Measurements from ENCODE around the gene IL2RA. TPM values are rescaled to one million over a fixed set of nuclear protein-coding genes. Genes with fewer than 3 reads are reported as not detected.

The IL2RA gene
- polyA plus RNA-seq, 3 donors: 0.06 TPM; not detected in 2

DNA sequence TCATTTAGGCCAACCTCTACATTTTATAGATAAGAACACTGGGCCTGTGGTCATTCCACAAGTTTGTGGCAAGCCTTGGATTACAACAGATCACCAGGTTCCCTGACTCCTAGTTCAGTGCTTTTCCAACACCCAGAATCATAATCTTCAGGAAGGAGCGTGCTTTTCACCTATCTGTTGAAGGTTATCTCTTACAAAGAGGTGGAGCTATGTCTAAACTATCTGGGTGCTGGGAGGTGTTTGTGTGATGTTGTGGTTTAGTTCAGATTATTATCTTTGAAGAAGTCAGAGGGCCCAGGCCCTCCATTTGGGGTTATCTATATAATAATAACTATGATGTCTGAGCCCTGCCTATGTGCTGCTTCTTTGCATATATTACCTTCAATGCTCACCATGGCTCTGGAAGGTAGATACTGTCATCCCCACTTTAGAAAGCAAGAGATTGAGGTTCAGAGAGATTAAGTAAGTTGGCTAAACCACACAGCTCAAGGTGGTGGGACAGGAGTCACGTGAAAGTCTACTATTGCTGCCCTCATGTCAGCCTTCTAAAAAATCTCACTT is 24.0 kb downstream of the IL2RA start:
- WGBS (ENCODE audit: insufficient coverage): no CpG with 5 or more reads among the region's 2 CpGs
- H3K4me3 ChIP-seq (replicated peaks in 1 of 3; ENCODE audit: low read depth in 2 of 3, low read length in 3 of 3): no peak overlapping the region
- no peaks in the 10 kb centered on the region for H3K36me3 Mint-ChIP-seq
- no peak overlapping the region for H2AFZ ChIP-seq (ENCODE audit: insufficient read depth, low read depth, low read length, poor library complexity, severe bottlenecking)
- H3K4me1 Mint-ChIP-seq: peaks cover 12% of the 10 kb centered on the region
- H3K36me3 ChIP-seq (replicated peaks in 1 of 2; ENCODE audit: control insufficient read depth in 1 of 2, insufficient read depth in 2 of 2, low read length in 2 of 2): no peaks in the 10 kb centered on the region
- H3K4me1 ChIP-seq (ENCODE audit: control insufficient read depth in 1 of 2, insufficient read depth in 2 of 2, low read length in 2 of 2): peaks cover 3 to 12% of the 10 kb centered on the region in 2 donors
- intact Hi-C loops (cut with micrococcal nuclease): no loop called here
- peaks cover 0 to 6% (median 0%) of the 10 kb centered on the region in 7 donors for H3K9me3 Mint-ChIP-seq
- H3K27me3 Mint-ChIP-seq (ENCODE audit: low read depth in 3 of 3): peaks cover 0 to 4% (median 0%) of the 10 kb centered on the region in 3 donors
- no peak overlapping the region for H3K27ac ChIP-seq (ENCODE audit: low read depth in 1 of 2, low read length in 2 of 2)
- DNase-seq: no peak
- H3K27me3 ChIP-seq (ENCODE audit: control insufficient read depth in 2 of 2, insufficient read depth in 2 of 2, low read length in 2 of 2): no peaks in the 10 kb centered on the region
- H3K9ac ChIP-seq (ENCODE audit: insufficient read depth, low read length, poor library complexity, severe bottlenecking): no peak overlapping the region
- H4K20me1 ChIP-seq (ENCODE audit: insufficient read depth, low read length): no peaks in the 10 kb centered on the region
- H3K4me2 ChIP-seq (replicated peaks; ENCODE audit: extremely low read depth, low read length, poor library complexity, severe bottlenecking): no peak overlapping the region
- no peaks in the 10 kb centered on the region for H3K79me2 ChIP-seq (ENCODE audit: insufficient read depth, low read length)
- H3K9me3 ChIP-seq (replicated peaks in 1 of 2; ENCODE audit: control insufficient read depth in 1 of 2, insufficient read depth in 1 of 2, low read length in 2 of 2): no peaks in the 10 kb centered on the region
- TF ChIP-seq, protein P1, sequence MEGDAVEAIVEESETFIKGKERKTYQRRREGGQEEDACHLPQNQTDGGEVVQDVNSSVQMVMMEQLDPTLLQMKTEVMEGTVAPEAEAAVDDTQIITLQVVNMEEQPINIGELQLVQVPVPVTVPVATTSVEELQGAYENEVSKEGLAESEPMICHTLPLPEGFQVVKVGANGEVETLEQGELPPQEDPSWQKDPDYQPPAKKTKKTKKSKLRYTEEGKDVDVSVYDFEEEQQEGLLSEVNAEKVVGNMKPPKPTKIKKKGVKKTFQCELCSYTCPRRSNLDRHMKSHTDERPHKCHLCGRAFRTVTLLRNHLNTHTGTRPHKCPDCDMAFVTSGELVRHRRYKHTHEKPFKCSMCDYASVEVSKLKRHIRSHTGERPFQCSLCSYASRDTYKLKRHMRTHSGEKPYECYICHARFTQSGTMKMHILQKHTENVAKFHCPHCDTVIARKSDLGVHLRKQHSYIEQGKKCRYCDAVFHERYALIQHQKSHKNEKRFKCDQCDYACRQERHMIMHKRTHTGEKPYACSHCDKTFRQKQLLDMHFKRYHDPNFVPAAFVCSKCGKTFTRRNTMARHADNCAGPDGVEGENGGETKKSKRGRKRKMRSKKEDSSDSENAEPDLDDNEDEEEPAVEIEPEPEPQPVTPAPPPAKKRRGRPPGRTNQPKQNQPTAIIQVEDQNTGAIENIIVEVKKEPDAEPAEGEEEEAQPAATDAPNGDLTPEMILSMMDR (IDR thresholded peaks at IDR 0.05): no peak
- H3K4me3 Mint-ChIP-seq: no peak overlapping the region
- no peak overlapping the region for H3K27ac Mint-ChIP-seq

GRCh38 chr10:6037422-6037821 is 24.7 kb downstream of the IL2RA start:
- Histone ChIP-seq H3K4me2 (replicated peaks; ENCODE audit: extremely low read depth, low read length, poor library complexity, severe bottlenecking) (no peak overlapping the region), H3K27ac (ENCODE audit: low read depth in 1 of 2, low read length in 2 of 2) (no peak overlapping the region), H3K9me3 (replicated peaks in 1 of 2; ENCODE audit: control insufficient read depth in 1 of 2, insufficient read depth in 1 of 2, low read length in 2 of 2) (no peaks in the 10 kb centered on the region), H3K36me3 (replicated peaks in 1 of 2; ENCODE audit: control insufficient read depth in 1 of 2, insufficient read depth in 2 of 2, low read length in 2 of 2) (no peaks in the 10 kb centered on the region), H3K4me3 (replicated peaks in 1 of 3; ENCODE audit: low read depth in 2 of 3, low read length in 3 of 3) (no peak overlapping the region), H3K4me1 (ENCODE audit: control insufficient read depth in 1 of 2, insufficient read depth in 2 of 2, low read length in 2 of 2) (peaks cover 3 to 12% of the 10 kb centered on the region in 2 donors), H3K9ac (ENCODE audit: insufficient read depth, low read length, poor library complexity, severe bottlenecking) (no peak overlapping the region), H4K20me1 (ENCODE audit: insufficient read depth, low read length) (no peaks in the 10 kb centered on the region), H3K79me2 (ENCODE audit: insufficient read depth, low read length) (no peaks in the 10 kb centered on the region), H2AFZ (ENCODE audit: insufficient read depth, low read depth, low read length, poor library complexity, severe bottlenecking) (no peak overlapping the region), H3K27me3 (ENCODE audit: control insufficient read depth in 2 of 2, insufficient read depth in 2 of 2, low read length in 2 of 2) (no peaks in the 10 kb centered on the region)
- no peak for DNase-seq
- Mint-ChIP-seq H3K27me3 (ENCODE audit: low read depth in 3 of 3) (peaks cover 0 to 4% (median 0%) of the 10 kb centered on the region in 3 donors), H3K4me3 (no peak overlapping the region), H3K4me1 (peaks cover 12% of the 10 kb centered on the region), H3K27ac (no peak overlapping the region), H3K36me3 (no peaks in the 10 kb centered on the region), H3K9me3 (peaks cover 0 to 6% (median 0%) of the 10 kb centered on the region in 7 donors)
- intact Hi-C loops (cut with micrococcal nuclease): no loop called here
- TF ChIP-seq, protein P1 (IDR thresholded peaks at IDR 0.05): no peak
- 94% methylated on average over 3 of the region's 8 CpGs for WGBS (ENCODE audit: insufficient coverage)
